Mucosa of stomach (tissue), 1 donor: ENCODE data around the gene OSTN.
"Not testable (repeated sequence)": the region's sequence is repeated elsewhere in the genome, so short reads cannot be mapped to it uniquely, and the experiment has no call there.

Experiments
- H3K27me3 ChIP-seq: one replicate; pipeline ENCODE4 v1.7.0; 2013; ENCODE audit warnings: mild to moderate bottlenecking, low read length; ENCODE audit not compliant: control insufficient read depth, insufficient read depth
- H3K36me3 ChIP-seq: one replicate; pipeline ENCODE4 v1.7.0; 2013; ENCODE audit warnings: low read length; ENCODE audit not compliant: control insufficient read depth, insufficient read depth
- H3K4me1 ChIP-seq: one replicate; pipeline ENCODE4 v1.7.0; 2013; ENCODE audit warnings: mild to moderate bottlenecking, low read length; ENCODE audit not compliant: control insufficient read depth, insufficient read depth
- H3K4me3 ChIP-seq: one replicate; pipeline ENCODE4 v1.7.0; 2013; ENCODE audit warnings: low read length
- H3K9ac ChIP-seq: one replicate; pipeline ENCODE4 v1.7.0; 2013; ENCODE audit warnings: mild to moderate bottlenecking, low read length, moderate library complexity
- H3K9me3 ChIP-seq: one replicate; pipeline ENCODE4 v1.7.0; 2013; ENCODE audit warnings: mild to moderate bottlenecking, low read length, moderate library complexity; ENCODE audit not compliant: control insufficient read depth
- donor health status: Pancreatic carcinoma.

The OSTN gene

GRCh38 chr3:191192270-191192669 is 6.8 kb upstream of the OSTN start:
- not testable (repeated sequence) for H3K36me3 ChIP-seq, H3K9me3 ChIP-seq, H3K4me3 ChIP-seq, H3K27me3 ChIP-seq, H3K4me1 ChIP-seq, H3K9ac ChIP-seq

- Histone ChIP-seq H3K36me3 (no peaks in the 10 kb centered on the region), H3K9me3 (no peaks in the 10 kb centered on the region), H3K27me3 (no peaks in the 10 kb centered on the region)
Measured at GRCh38 chr3:191192941-191193340, 6.1 kb upstream of the OSTN start.

GRCh38 chr3:191197761-191198306 is 1.2 kb upstream of the OSTN start:
- H3K36me3 ChIP-seq = no peaks in the 10 kb centered on the region
- no peaks in the 10 kb centered on the region for H3K4me1 ChIP-seq
- no peaks in the 10 kb centered on the region for H3K27me3 ChIP-seq
- no peak overlapping the region for H3K4me3 ChIP-seq
- H3K9me3 ChIP-seq = no peaks in the 10 kb centered on the region
- H3K9ac ChIP-seq = no peak overlapping the region

More at GRCh38 chr3:191192941-191193340, 6.1 kb upstream of the OSTN start:
- H3K4me3 ChIP-seq = no peak overlapping the region
- H3K4me1 ChIP-seq = no peaks in the 10 kb centered on the region
- no peak overlapping the region for H3K9ac ChIP-seq

GRCh38 chr3:191198480-191198879 is 561 bp upstream of the OSTN start:
- Histone ChIP-seq H3K36me3 (no peaks in the 10 kb centered on the region), H3K9ac (no peak overlapping the region), H3K4me3 (no peak overlapping the region), H3K9me3 (no peaks in the 10 kb centered on the region), H3K4me1 (no peaks in the 10 kb centered on the region), H3K27me3 (no peaks in the 10 kb centered on the region)

- Histone ChIP-seq H3K36me3 (no peaks in the 10 kb centered on the region), H3K4me1 (no peaks in the 10 kb centered on the region), H3K27me3 (no peaks in the 10 kb centered on the region), H3K4me3 (no peak overlapping the region), H3K9ac (no peak overlapping the region), H3K9me3 (no peaks in the 10 kb centered on the region)
Measured at GRCh38 chr3:191210032-191210431, 11.0 kb downstream of the OSTN start.

GRCh38 chr3:191216510-191216909 is 17.5 kb downstream of the OSTN start:
- no peak overlapping the region for H3K9ac ChIP-seq
- no peaks in the 10 kb centered on the region for H3K9me3 ChIP-seq
- H3K4me1 ChIP-seq = no peaks in the 10 kb centered on the region
- no peaks in the 10 kb centered on the region for H3K27me3 ChIP-seq
- H3K4me3 ChIP-seq = no peak overlapping the region
- H3K36me3 ChIP-seq = no peaks in the 10 kb centered on the region

- Histone ChIP-seq H3K4me3 (no peak overlapping the region), H3K9ac (no peak overlapping the region), H3K4me1 (no peaks in the 10 kb centered on the region), H3K27me3 (no peaks in the 10 kb centered on the region), H3K36me3 (no peaks in the 10 kb centered on the region), H3K9me3 (no peaks in the 10 kb centered on the region)
Measured at GRCh38 chr3:191217301-191217700, 18.3 kb downstream of the OSTN start.

GRCh38 chr3:191220908-191221307 is 21.9 kb downstream of the OSTN start:
- no peaks in the 10 kb centered on the region for H3K4me1 ChIP-seq

GRCh38 chr3:191221638-191222037 is 22.6 kb downstream of the OSTN start:
- Histone ChIP-seq H3K27me3 (no peaks in the 10 kb centered on the region), H3K4me3 (no peak overlapping the region), H3K9ac (no peak overlapping the region), H3K4me1 (no peaks in the 10 kb centered on the region), H3K9me3 (no peaks in the 10 kb centered on the region), H3K36me3 (no peaks in the 10 kb centered on the region)

More at GRCh38 chr3:191220908-191221307, 21.9 kb downstream of the OSTN start:
- H3K9ac ChIP-seq = no peak overlapping the region
- no peaks in the 10 kb centered on the region for H3K9me3 ChIP-seq
- no peak overlapping the region for H3K4me3 ChIP-seq
- H3K27me3 ChIP-seq = no peaks in the 10 kb centered on the region
- H3K36me3 ChIP-seq = no peaks in the 10 kb centered on the region

- no peaks in the 10 kb centered on the region for H3K4me1 ChIP-seq
- H3K9ac ChIP-seq = no peak overlapping the region
- no peak overlapping the region for H3K4me3 ChIP-seq
Measured at GRCh38 chr3:191227541-191227940, 28.5 kb downstream of the OSTN start.

GRCh38 chr3:191234216-191234615 is 35.2 kb downstream of the OSTN start:
- H3K36me3 ChIP-seq = no peaks in the 10 kb centered on the region
- H3K4me1 ChIP-seq = peaks cover 5% of the 10 kb centered on the region
- H3K9ac ChIP-seq = no peak overlapping the region
- H3K9me3 ChIP-seq = no peaks in the 10 kb centered on the region
- H3K27me3 ChIP-seq = no peaks in the 10 kb centered on the region
- H3K4me3 ChIP-seq = no peak overlapping the region

More at GRCh38 chr3:191227541-191227940, 28.5 kb downstream of the OSTN start:
- Histone ChIP-seq H3K27me3 (no peaks in the 10 kb centered on the region), H3K9me3 (no peaks in the 10 kb centered on the region), H3K36me3 (no peaks in the 10 kb centered on the region)

- Histone ChIP-seq H3K9ac (no peak overlapping the region), H3K36me3 (no peaks in the 10 kb centered on the region), H3K9me3 (no peaks in the 10 kb centered on the region), H3K27me3 (no peaks in the 10 kb centered on the region), H3K4me3 (no peak overlapping the region), H3K4me1 (peaks cover 5% of the 10 kb centered on the region)
Measured at GRCh38 chr3:191235331-191236314, 36.6 kb downstream of the OSTN start.
